Esophagus squamous epithelium (tissue), 4 donors: ENCODE data around the gene LAMC3.

ENCODE experiments used
- CTCF ChIP-seq, 6 experiments: fragments of 450-650 bp in 4 of 6; fragments of 200-600 bp in 2 of 6; sonication (generic) in 2 of 6; IDR thresholded peaks; one replicate each; pipeline ENCODE4 v1.5.1; 2016 to 2019; ENCODE audit warnings: antibody characterized with exemption in 6 of 6, mild to moderate bottlenecking in 4 of 6, moderate library complexity in 4 of 6
- POLR2A ChIP-seq, 4 donors: fragments of 450-650 bp; IDR thresholded peaks; one replicate each; pipeline ENCODE4 v1.6.1; 2017; ENCODE audit warnings: antibody characterized with exemption in 4 of 4, mild to moderate bottlenecking in 4 of 4, moderate library complexity in 3 of 4

GRCh38 chr9:131121346-131121745 lies 112.4 kb downstream of the LAMC3 start:
- TF ChIP-seq CTCF (IDR thresholded peaks at IDR 0.05), result no peak
- no peak for TF ChIP-seq POLR2A (IDR thresholded peaks at IDR 0.05)
